Measurements from ENCODE around the gene ST8SIA5.

The ST8SIA5 gene

DNA sequence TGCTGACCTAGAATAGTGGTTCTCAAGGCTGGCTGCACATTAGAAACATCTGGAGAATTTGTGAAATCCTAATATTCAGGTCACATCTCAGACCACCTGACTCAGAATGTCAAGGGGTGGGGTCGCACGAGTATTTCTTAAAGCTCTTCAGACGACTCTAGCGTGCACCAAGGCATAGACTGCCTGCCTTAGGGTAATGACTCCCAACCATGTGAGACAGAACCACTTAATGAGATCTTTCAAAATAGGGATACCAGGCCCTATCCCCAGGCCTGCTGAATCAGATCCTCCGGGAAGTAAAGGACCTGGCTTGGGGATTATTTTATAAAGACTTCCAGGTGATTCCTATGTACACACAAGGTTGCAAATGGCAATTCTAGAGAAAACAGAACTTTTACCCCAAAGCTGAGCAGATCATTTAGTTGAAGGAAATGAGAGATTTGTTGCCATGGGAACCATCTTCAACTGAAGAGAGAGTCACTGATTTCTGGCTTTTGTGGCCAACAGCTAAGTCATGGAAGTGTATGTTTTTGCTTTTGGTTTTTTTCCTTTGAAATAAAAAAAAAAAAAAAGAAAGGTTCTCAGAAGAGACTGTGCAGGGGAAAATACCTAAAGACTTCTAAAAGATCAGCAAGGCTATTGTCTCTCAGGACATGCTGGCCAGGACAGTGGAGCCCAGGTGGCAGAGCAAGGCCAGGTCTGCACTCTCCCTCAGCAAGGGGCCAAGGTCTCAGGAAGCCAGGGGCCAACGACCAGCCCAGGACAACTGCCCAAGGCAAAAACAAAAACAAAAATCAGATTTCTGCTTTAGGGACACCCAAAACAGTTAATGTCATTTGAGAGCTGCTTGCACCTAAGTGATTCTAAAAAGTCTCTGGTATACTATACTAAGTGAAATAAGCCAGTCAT lies 84.5 kb downstream of the ST8SIA5 start:
- H3K9me3 ChIP-seq (ENCODE audit: insufficient read depth, low read length, severe bottlenecking): no peaks in the 10 kb centered on the region
- no peak overlapping the region for H3K4me3 ChIP-seq (ENCODE audit: low read depth in 1 of 2, low read length in 2 of 2)
- ATAC-seq (ENCODE audit: insufficient read depth, low read depth): 0 out of 3 replicates have a peak, but pooled peaks have one; percentile 35
- no peak overlapping the region for H3K27ac ChIP-seq (ENCODE audit: low read length)
- H3K9ac ChIP-seq (ENCODE audit: low read depth, low read length): no peak overlapping the region
- no peaks in the 10 kb centered on the region for H3K4me1 ChIP-seq (ENCODE audit: insufficient read depth, low read length)
- no peak overlapping the region for H2AFZ ChIP-seq (ENCODE audit: low read depth, low read length)
- H3K4me2 ChIP-seq (ENCODE audit: insufficient read depth, low read length): no peak overlapping the region
- H4K20me1 ChIP-seq (ENCODE audit: insufficient read depth, low read length): peaks cover 3% of the 10 kb centered on the region; the same call in 1 of the 2 replicates
- H3K36me3 ChIP-seq (ENCODE audit: insufficient read depth, low read length): no peaks in the 10 kb centered on the region
- TF ChIP-seq, protein P1, sequence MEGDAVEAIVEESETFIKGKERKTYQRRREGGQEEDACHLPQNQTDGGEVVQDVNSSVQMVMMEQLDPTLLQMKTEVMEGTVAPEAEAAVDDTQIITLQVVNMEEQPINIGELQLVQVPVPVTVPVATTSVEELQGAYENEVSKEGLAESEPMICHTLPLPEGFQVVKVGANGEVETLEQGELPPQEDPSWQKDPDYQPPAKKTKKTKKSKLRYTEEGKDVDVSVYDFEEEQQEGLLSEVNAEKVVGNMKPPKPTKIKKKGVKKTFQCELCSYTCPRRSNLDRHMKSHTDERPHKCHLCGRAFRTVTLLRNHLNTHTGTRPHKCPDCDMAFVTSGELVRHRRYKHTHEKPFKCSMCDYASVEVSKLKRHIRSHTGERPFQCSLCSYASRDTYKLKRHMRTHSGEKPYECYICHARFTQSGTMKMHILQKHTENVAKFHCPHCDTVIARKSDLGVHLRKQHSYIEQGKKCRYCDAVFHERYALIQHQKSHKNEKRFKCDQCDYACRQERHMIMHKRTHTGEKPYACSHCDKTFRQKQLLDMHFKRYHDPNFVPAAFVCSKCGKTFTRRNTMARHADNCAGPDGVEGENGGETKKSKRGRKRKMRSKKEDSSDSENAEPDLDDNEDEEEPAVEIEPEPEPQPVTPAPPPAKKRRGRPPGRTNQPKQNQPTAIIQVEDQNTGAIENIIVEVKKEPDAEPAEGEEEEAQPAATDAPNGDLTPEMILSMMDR (IDR thresholded peaks at IDR 0.05; ENCODE audit: borderline replicate concordance, extremely low read depth, low read length, poor library complexity, severe bottlenecking): no peak
- no peak for TF ChIP-seq EZH2 (IDR thresholded peaks at IDR 0.05; ENCODE audit: borderline replicate concordance, low read depth, low read length, severe bottlenecking)
- no peaks in the 10 kb centered on the region for H3K79me2 ChIP-seq (ENCODE audit: insufficient read depth, low read length)
- H3K27me3 ChIP-seq (ENCODE audit: insufficient read depth, low read length, poor library complexity): peaks cover 26% of the 10 kb centered on the region
- no peak for DNase-seq

DNA sequence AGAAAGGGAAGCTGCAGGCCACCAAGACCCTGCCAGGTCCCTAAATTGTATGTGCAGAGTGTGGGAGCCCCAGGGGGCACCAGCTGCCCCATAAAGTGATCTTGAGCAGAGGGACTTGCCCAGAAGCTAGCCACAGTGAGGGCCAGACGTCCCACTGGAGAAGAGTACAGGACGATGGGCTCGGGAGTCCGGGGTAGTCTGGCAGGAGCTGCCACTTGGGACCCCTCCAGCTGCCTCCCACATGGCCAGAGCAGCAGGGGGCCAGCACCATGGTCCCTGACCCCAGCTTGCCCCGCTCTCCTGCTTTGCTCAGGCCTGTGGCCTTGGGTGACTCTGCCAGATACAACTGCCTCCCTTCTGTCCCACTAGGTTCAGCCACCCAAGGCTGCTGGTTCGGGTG lies 88.2 kb downstream of the ST8SIA5 start:
- TF ChIP-seq, protein P1 (IDR thresholded peaks at IDR 0.05; ENCODE audit: borderline replicate concordance, extremely low read depth, low read length, poor library complexity, severe bottlenecking): no peak
- TF ChIP-seq EZH2 (IDR thresholded peaks at IDR 0.05; ENCODE audit: borderline replicate concordance, low read depth, low read length, severe bottlenecking): no peak
- no peaks in the 10 kb centered on the region for H4K20me1 ChIP-seq (ENCODE audit: insufficient read depth, low read length)
- DNase-seq: no peak
- no peaks in the 10 kb centered on the region for H3K36me3 ChIP-seq (ENCODE audit: insufficient read depth, low read length)
- no peaks in the 10 kb centered on the region for H3K79me2 ChIP-seq (ENCODE audit: insufficient read depth, low read length)
- no peak for ATAC-seq (ENCODE audit: insufficient read depth, low read depth)
- no peak overlapping the region for H3K4me3 ChIP-seq (ENCODE audit: low read depth in 1 of 2, low read length in 2 of 2)
- no peak overlapping the region for H2AFZ ChIP-seq (ENCODE audit: low read depth, low read length)
- no peak overlapping the region for H3K27ac ChIP-seq (ENCODE audit: low read length)
- H3K27me3 ChIP-seq (ENCODE audit: insufficient read depth, low read length, poor library complexity): peaks cover 13% of the 10 kb centered on the region
- no peak overlapping the region for H3K9ac ChIP-seq (ENCODE audit: low read depth, low read length)
- no peaks in the 10 kb centered on the region for H3K9me3 ChIP-seq (ENCODE audit: insufficient read depth, low read length, severe bottlenecking)
- H3K4me2 ChIP-seq (ENCODE audit: insufficient read depth, low read length): no peak overlapping the region
- H3K4me1 ChIP-seq (ENCODE audit: insufficient read depth, low read length): no peaks in the 10 kb centered on the region

DNA sequence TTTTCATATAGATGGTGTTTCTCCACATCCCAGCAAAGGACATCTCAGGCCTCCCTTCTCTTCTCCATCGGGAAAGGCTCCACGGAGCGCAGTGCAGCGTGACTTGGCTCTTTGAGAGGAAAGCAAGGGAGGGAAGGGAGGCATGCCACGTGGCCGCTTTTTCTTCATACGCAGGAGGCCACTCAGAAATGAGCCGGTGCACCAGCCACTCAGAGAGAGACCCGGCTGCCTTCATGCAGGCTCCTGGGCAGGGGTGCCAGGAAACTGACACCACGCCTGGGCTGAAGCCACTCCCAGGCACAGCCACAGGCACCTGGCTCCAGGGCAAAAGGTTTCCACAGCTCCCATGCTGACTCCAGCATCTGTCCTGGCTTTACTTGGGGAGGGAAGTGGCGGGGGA lies 88.7 kb downstream of the ST8SIA5 start:
- ATAC-seq (ENCODE audit: insufficient read depth, low read depth): no peak

More for the DNA sequence above, 88.7 kb downstream of the ST8SIA5 start:
- Histone ChIP-seq H3K27me3 (ENCODE audit: insufficient read depth, low read length, poor library complexity) (peaks cover 10% of the 10 kb centered on the region), H3K9ac (ENCODE audit: low read depth, low read length) (no peak overlapping the region), H2AFZ (ENCODE audit: low read depth, low read length) (no peak overlapping the region), H3K9me3 (ENCODE audit: insufficient read depth, low read length, severe bottlenecking) (no peaks in the 10 kb centered on the region), H3K79me2 (ENCODE audit: insufficient read depth, low read length) (no peaks in the 10 kb centered on the region), H3K4me2 (ENCODE audit: insufficient read depth, low read length) (no peak overlapping the region), H3K4me3 (ENCODE audit: low read depth in 1 of 2, low read length in 2 of 2) (no peak overlapping the region), H3K27ac (ENCODE audit: low read length) (no peak overlapping the region), H3K4me1 (ENCODE audit: insufficient read depth, low read length) (no peaks in the 10 kb centered on the region), H4K20me1 (ENCODE audit: insufficient read depth, low read length) (no peaks in the 10 kb centered on the region), H3K36me3 (ENCODE audit: insufficient read depth, low read length) (no peaks in the 10 kb centered on the region)
- no peak for DNase-seq
- TF ChIP-seq EZH2 (IDR thresholded peaks at IDR 0.05; ENCODE audit: borderline replicate concordance, low read depth, low read length, severe bottlenecking): no peak
- TF ChIP-seq, protein P1 (IDR thresholded peaks at IDR 0.05; ENCODE audit: borderline replicate concordance, extremely low read depth, low read length, poor library complexity, severe bottlenecking): no peak
